OCI-M2 (cell line): ENCODE data around the gene HACD2.
"Not testable (repeated sequence)": the region's sequence is repeated elsewhere in the genome, so short reads cannot be mapped to it uniquely, and the experiment has no call there.

Experiments
- DNase-seq: peaks from one replicate; lab custom pipeline; 2025; ENCODE audit not compliant: unreplicated experiment; lab: John Stamatoyannopoulos, UW

HACD2 gene

GRCh38 chr3:123527046-123527445 lies 57.8 kb downstream of the HACD2 start:
- no peak for DNase-seq

DNA sequence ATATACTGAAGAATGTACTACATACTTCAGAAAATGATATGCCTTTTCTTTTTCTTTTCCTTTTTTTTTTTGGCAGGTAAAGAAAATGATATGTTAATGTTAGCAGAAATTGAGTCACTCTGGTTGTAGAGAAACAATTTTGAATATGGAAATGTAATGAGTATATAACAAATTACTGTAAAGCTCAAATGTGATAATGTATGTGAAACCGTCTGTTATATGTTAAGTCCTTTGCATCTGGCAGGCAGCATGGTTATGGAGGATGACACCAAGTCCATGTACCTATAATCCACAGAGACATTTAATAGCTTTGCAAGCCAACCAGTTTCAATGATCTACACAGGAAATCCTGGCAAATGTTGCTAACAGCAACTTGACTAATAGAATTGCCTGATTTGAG lies 58.4 kb downstream of the HACD2 start:
- DNase-seq, result no peak

DNA sequence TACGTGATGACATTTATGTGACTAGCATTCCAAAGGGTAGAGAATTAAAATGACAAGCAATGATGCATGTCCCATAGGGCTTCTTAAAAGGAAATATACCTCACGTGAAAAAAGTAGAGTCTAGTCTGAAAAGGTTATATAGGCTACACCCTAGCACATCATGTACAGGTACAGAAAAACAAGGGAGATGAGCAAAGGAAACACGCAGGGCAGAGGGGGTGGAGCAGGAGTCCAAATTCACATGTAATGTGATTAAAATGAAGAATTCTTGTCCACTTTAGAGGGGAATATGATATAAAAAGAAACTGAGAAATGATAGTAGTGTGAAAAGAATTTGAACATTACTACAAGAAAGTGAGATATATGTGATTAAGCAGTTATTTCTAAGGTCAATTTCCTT lies 59.4 kb downstream of the HACD2 start:
- DNase-seq, result no peak

DNA sequence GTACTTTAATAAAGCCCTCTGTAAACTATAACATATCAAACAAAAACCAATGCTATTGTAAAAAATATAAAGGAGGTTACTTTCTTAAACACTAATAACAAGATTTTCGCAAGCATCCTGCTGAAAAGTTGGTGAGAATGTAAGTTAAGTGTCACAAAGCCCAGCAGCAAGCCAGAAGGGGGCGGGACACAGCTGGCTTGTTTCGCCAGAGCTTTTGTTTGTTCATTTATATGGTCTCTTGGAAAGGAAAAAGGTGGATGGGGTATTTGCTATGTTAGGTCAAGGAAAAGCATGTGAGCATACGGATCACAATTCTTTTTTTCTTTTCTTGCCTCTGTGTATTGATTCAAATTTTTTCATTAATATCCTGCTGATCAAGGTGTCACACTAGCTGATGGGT lies 59.9 kb downstream of the HACD2 start:
- no peak for DNase-seq

DNA sequence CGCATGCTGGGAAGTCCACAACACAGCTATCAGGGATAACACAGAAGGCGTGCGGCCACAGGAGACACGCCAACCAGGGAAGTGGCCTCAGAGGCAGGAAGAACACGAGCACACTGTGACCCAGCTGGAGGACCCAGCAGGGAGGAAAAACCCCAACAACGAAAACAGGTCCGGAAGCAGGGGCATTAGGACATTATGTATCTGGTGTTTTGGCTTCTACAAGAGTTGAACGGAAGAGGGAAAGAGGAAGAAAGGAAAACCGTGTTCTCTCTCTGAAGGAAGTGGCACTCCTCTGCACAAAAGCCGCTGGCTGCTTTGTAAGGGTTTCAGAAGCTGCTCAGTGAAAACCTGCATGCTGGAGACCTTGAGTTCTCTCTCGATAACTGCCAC lies 61.8 kb downstream of the HACD2 start:
- DNase-seq, result no peak

- DNase-seq, result no peak
These were observed 62.4 kb downstream of the HACD2 start for GRCh38 chr3:123522320-123523022.

GRCh38 chr3:123521179-123521969 lies 63.5 kb downstream of the HACD2 start:
- no peak for DNase-seq

DNA sequence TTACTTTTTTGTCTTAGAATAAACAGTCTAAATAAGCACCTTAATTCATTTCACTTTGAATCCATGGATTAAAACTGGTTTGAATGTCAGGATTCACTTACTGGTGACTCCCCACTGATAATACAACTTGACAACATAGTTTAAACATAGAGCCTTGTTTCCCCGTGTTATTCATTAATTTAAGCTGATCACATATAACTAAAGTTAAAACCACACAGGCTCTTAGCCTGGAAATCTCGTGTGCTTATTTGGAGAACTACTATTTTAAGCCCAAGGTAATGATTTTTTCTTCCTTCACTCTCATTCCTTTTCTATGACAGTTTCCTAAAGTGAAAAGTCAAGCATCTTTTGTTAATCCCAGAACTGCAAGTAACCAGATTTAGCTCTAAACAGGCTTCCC lies 64.2 kb downstream of the HACD2 start:
- DNase-seq, result no peak

- DNase-seq, result no peak
These were observed 65.9 kb downstream of the HACD2 start for GRCh38 chr3:123518892-123519485.

- DNase-seq, result no peak
These were observed 73.1 kb downstream of the HACD2 start for GRCh38 chr3:123511726-123512125.

GRCh38 chr3:123511084-123511483 lies 73.8 kb downstream of the HACD2 start:
- DNase-seq, result no peak

GRCh38 chr3:123508178-123508577 lies 76.7 kb downstream of the HACD2 start:
- DNase-seq, result no peak

DNA sequence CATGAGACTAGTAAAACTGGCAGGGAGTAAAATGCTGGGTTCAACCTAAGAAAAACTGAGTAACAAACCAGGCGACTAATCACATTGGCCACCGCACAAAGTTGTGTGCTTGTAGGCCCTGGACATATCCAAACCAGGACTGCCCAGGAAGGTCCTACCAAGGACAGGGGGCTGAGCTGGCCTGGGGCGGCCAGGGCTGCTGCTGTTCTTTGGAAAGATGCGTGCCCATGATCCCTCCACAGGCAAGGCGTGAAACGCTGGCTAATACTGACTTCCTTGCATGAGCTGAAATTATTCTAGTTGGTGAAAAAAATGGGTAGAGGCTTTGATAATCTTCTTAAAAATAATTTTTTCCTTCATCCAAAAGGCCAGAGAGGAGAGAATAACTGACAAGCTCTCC lies 79.0 kb downstream of the HACD2 start:
- DNase-seq, result no peak

DNA sequence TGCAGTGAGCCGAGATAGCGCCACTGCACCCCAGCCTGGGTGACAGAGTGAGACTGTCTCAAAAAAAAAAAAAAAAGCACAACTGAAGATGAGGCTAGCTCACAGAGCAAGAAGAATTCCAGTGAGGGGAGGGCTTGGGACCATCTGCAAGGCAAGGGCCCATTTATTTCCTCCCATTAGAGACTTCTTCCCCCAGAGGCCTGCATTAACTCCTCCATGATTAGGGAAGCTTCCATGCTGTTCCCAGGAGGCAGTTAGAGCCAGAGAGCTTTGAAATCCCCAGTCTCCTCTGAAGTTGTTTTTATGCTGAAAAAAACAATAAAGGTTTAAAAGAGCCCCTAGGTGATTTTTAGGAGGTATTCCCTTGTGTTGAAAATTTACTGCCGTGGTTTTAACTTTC lies 81.7 kb downstream of the HACD2 start:
- DNase-seq, result no peak

DNA sequence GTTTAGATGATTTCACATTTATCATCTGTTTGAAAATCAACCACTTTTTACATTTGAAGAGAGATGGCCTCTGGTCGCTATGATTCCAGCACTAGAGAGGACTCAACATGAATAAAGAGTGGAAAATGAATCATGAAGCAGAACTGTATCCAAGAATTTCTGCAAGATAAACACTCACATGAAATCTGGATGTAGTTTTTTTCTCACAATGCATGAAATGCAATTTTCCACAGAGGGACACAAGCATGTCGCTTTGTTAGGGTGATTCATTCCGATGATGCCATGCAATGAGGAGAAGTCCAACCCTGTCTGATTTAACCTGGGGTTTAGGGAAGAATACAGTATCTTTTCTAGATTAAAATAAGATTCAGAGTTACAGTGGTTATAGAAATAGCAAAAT lies 85.5 kb downstream of the HACD2 start:
- DNase-seq, result no peak

GRCh38 chr3:123498761-123499160 lies 86.1 kb downstream of the HACD2 start:
- no peak for DNase-seq

GRCh38 chr3:123493912-123494311 lies 90.9 kb downstream of the HACD2 start:
- DNase-seq, result no peak

GRCh38 chr3:123491966-123492587 lies 92.8 kb downstream of the HACD2 start:
- DNase-seq, result no peak

- no peak for DNase-seq
These were observed 95.4 kb downstream of the HACD2 start for GRCh38 chr3:123489400-123490004.

GRCh38 chr3:123488645-123489347 lies 96.1 kb downstream of the HACD2 start:
- DNase-seq, result no peak

- not testable (repeated sequence) for DNase-seq
These were observed 97.8 kb downstream of the HACD2 start for GRCh38 chr3:123487063-123487462.
